Measurements from ENCODE around the gene ITM2B.
"Not testable (repeated sequence)": the region's sequence is repeated elsewhere in the genome, so short reads cannot be mapped to it uniquely, and the experiment has no call there.

Gene ITM2B

DNA sequence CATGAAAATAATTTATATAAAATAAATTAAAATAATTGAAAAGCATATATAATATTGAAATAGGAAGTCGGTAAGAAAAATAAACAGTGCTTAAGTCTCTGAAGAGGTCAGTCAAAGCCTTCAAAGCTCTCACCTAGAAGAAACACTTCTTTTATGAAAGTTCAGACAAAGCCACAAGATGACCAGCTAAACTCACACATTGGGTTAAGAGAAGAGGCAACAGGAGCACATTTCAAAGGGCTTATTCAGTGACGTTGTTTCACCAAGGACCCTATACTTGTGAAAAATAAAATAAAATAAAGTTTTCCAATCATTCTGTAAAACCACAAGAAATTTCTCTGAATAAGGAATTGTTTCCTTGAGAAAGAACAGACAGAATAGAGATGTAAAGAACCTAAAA, 2.5 kb upstream of the ITM2B start:
- DNase-seq = no peak

DNA sequence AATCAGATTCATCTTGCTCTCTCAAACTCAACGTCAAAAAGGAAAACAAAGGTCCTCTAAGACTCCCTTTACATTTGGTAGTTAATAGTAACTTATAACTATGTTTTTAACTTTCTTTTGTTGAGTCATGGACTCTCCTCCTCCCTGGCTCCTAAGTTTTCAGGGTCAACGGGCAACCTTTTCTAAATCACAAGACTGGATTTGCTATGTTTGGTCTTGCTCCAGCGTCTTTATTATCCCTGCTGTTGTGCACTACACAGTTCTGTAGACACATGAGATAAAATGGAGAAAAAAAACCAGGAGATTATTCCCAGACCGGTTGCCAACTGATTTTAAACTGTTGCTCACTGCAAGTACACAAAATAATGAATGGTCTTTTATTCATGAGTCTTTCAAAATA, 1.9 kb upstream of the ITM2B start:
- no peak for DNase-seq

DNA sequence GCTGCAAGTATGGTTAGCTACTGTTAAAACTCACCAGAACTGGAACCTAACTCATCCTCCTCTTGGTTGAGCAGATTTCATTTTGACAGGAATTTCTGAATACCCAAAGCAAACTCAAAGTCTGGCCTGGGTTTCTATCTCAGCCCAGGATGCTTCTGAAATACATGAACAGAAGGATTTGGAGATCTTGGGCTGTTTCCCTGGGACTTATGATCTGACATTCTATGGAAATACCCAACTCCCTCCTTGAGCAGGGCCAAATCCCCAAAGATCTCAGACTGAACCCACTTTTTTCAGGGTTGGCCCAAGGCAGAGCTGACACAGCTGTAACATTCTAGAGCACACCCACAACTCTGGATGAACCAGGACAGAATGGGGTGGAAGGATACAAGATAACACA, 1.1 kb upstream of the ITM2B start:
- DNase-seq = no peak

DNA sequence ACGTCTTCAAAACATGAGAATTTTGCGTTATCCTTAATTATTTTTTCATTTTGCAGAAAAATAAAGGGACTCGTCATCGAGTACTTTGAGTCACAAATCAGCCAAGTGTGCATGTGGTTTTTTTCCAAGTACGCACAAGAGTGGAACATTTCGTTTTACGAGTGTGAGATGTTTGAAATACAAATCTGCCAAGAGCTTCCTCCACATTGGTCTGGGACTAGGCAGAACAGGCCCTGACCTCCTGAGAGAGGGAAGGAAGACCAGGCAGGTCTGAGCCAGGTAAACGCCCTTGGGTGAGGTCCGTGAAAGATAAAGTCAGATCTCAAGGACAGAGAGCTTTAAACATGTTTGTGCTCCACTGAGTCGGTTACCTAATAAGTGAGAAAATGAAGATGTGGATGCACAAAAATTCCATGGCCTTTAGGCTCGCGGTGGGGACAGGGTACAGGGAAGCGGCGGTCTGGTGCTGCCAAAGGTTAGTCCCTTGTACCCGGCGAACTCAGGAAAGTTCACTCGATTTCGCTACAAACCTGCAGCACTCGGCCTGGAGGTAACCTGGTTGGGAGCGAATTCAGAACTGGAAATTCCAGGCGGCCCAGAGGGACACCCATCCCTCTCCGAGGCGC, 473 bp upstream of the ITM2B start:
- DNase-seq = no peak

DNA sequence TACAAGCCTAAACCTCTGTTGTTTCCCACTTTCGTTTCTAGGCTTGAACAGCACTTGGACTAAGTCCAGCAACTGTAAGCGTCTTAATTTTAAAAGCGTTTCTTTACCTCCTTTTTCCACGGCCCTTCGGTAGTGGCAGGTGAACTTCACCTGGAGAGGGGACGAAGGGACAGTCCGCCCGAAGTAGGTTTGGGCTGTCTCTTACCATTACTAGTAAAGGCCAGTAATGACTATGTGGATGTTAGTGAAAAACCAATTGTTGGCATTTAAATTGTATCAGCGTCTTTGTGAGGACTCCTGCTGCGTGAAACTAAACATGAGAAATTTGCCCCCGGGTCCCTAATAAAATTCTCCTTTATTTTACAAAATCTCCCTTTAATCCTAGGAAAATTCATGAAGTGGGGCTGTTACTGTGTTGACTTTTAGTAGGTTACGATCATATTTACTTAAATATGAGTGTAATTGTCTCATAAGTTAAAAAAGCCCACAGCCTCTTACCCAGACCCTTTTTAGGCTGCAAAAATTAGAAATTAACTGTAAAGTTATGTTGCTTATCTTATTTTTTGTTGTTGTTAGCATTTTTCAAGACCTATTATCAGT, 983 bp downstream of the ITM2B start:
- peak; percentile 34 for DNase-seq

DNA sequence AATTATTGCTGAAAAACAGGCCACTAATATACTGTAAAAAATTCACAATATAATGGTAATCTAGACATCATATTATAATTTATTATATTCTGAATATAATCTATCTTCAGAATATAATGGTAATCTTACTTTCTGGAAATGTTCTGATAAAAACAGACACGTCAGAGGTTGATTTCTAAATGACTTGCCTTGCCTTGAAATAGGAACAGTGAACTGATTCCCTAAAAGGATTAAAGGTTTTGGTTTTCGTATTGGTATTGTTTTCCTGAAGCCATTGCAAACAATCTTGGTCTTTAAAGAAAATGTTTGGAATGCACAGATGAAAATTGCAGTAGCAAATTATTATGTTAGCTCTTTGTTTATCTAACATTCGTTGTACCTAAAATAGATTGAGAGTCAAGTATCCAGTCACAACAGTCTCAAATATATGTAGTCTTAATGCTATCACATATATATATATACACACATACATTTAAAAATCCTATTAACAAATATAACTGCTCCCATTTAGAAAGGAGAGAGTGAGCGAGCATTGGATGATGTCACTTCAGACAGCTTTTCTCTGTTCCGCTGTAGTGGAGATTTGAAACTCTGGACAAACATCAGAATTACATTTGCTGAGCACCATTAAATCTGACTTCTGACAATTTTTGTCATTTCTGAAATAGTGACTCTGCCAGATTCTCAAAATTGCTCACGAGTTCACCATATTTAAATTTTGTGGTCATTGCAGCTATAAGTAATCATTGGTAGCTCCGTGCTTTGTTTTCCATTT, 1.7 kb downstream of the ITM2B start:
- no peak for DNase-seq

DNA sequence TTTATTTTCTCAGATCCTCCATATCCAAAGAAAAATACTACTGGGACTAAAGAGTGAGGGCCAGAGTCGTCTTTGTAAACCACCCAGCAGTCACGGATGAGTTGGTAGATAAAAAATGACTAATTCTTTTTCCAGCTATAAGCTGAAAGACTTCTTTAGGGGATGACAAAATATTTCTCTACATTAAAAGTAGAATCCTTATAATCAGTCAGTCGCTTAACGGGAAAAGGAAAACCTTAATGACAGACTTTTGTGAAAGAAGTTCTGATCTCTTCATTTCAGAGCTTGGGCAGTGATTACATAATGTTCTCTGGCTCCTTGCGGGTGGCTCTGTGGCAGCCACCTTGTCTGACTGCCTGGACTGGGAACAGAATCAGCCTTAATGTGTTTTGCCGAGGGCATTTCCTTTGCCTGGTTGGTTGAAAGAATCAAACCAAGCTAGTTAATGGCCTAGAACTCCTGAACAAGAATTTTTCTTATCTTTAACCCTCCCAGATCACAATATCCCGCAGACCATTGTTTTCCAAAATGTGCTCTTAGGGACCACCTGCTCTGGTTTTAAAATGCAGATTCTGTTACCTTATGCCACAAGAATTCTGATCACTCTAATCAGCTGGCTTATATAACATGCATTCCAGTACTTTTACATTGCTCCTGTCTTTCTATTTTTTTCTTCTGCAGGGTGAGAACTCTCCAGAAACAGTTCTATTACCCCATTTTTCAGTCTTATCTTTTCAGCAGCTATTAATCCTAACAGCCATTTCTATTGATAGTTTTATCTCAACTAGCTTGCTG, 2.5 kb downstream of the ITM2B start:
- no peak for DNase-seq

DNA sequence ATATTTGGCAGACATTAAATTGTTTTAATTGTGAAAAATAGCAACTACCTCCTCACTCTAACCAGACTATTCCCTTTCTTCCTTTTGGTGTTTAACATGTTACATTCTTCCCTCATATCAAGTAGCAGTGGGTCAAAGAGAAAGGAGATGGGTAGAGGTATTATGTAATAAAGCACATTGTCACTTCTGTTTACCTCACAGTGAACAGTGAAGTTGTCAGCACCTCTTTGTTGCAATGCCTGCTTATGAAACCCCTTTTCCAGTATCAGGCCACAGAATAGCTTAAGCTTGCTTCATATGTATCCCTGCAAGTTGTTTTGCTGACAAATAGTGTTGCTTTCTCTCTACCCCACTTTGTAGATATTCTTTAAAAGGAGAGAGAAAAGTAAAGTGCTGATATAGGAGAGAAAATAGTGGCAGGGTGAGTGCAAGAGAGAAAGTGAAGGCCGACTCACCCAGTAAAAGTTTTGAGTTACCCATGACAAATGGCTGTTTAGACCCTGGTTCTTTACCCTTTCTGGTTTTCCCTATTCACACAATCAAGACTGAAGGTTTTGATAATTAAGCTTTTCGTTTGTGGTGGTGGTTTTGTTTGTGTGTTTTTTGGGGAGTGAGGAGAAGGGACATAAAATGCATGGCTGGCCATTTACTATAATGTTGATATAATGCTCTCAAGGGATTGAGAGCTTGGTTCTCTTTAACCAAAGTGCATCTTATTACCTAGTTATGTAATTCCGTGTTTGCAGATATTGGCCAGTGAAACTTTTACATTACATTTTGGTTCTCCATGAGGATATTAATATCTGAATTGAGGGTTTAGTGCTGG, 3.7 kb downstream of the ITM2B start:
- no peak for DNase-seq

DNA sequence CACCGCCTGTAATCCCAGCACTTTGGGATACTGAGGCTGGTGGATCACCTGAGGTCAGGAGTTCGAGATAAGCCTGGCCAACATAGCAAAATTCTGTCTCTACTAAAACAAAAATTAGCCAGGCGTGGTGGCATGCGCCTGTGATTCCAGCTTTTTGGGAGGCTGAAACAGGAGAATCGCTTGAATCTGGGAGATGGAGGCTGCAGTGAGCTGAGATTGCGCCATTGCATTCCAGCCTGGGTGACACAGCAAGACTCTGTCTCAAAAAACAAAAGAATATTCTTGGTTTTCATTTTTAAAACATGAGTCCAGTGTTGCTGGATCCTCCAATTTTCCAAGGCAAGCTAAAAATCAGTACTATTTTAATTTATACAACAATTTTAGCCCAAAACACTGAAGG, 6.4 kb downstream of the ITM2B start:
- DNase-seq = not testable (repeated sequence)

DNA sequence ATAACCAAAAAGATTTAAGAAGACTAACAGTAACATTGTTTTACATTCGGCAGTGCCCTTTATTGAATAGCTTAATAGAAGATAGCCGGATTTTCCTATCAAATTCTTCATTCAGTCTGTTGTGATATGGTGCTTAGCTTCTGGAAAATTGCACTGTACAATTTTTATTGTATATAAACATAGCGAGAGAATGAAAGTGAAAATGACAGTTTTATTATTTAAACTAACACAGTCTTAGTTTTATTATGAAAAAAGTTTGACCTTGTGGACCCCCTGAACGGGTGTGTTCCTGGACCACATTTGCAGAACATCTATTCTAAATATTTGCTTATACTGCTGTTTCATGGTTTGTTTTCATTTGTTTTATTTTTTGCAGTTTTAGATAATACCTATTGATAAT, 8.6 kb downstream of the ITM2B start:
- DNase-seq = no peak

DNA sequence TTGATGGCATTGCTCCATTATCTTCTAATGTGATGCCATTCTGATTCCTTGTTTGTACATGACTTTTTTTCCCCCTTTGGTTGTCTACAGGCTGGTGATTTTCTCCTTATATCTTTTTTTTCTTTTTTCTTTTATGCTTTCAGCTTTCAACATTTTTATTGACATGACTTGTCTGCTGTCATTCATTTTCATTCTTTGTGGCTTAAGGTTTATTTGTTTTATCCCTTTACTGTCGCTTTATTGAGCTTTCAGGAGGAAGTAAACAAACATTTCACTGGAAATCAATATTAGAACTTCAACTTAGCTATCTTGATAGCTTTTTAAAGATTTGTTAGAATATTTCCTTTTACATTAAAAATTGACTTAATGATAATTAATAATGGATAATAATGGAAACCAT, 9.7 kb downstream of the ITM2B start:
- DNase-seq = no peak

DNA sequence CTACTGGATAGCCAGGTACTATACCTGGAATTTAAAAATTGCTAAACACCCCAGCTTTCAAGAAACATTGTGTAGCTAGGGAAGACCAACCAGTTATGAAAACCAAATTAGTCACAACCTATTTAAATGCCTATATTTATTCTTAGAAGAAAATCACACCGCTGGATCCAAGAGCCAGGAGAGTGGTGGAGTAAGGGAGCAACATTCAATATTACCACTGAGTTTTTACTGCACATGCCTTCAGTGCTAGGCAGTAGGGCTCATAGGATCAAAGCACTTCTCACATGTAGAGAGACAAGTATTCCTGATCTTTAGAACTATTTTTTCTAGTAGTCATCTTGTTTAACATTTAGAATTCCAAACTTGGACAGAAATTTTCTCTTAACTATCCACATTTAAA, 11.2 kb downstream of the ITM2B start:
- DNase-seq = no peak

DNA sequence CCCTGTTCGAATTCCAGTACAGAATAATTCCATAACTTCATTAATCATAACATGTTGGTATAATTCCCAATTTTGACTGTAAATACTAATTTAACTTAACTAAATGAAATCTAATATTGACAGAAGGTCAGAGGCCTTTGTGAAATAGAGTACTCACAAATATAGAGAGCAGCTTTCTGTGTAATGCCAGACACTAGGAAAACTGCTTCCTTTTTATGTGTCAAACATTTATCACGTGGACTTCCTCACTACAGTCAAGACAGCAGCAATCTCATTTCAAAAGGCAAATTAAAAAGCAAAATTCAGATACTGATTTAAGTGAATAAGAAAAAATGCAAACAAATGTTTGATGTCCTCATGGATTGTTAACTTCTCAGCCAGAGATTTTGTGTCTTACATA, 13.1 kb downstream of the ITM2B start:
- DNase-seq = no peak

DNA sequence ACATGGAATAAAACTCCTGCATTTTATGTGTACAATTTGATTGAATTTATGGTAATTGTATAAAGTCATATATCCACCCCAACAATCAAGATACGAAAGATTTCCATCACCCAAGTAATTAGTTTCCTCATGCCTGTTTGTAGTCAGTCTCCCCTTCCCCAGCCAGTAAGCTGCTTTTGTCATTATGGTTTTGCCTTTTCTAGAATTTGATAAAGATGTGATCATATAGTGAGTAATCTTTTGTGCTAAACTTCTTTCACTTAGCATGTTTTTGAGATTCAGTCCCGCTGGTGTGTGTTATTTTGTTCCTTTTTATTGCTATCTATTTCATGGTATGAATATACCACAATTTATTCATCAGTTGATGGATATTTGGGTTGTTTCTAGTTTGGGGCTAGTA, 16.0 kb downstream of the ITM2B start:
- DNase-seq = no peak

DNA sequence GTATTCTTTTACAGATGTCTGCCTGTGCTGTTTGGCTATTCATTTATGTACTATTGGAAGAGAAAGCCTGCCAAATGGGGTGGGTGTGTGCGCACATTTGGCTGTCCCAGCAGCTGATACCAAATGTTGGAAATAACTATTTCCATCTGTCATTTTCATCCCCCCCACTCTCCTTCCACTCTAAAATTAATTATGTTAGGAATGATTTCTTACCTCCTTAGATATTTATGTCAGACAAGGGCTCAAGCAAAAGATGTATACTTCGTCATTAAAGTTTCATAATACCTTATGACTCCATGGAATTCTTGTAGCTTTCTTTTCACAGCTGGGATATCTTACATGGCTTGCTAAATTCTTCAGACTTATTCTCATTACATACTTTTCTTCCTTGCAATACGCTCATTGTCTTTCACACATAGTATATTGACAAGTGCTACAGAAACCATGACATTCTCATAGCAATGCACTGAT, 18.6 kb downstream of the ITM2B start:
- no peak for DNase-seq

DNA sequence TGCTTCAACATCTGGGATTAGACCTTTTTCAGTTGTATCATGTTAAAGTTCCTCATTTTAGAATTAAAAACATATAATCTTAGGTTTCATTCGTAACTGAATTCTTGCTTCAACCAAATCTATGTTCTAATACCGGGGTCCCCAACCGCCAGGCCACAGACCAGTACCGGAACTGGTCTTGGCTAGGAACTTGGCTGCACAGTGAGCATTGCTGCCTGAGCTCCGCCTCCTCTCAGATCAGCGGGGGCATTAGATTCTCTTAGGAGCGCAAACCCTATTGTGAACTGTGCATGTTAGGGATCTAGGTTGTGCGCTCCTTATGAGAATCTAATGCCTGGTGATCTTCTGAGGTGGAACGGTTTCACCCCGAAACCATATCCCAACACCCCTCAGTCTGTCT, 19.2 kb downstream of the ITM2B start:
- DNase-seq = no peak

DNA sequence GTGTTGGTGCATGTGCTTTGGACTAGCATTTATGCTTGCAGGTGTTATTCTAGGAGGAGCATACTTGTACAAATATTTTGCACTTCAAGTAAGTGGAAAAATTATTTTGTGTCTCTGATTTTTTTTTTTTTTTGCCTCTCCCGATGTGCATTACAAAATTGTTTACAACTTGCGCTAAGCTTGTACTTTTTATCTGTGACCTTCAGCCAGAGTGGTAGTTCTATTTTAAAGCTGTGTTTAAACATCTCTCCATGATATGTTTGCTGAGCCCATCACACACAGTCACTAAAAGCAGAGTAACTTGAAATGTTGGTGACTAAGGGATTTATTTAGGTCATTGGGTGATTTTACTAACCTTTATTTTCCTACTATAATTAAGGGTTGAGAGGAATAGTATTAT, 20.8 kb downstream of the ITM2B start:
- no peak for DNase-seq

DNA sequence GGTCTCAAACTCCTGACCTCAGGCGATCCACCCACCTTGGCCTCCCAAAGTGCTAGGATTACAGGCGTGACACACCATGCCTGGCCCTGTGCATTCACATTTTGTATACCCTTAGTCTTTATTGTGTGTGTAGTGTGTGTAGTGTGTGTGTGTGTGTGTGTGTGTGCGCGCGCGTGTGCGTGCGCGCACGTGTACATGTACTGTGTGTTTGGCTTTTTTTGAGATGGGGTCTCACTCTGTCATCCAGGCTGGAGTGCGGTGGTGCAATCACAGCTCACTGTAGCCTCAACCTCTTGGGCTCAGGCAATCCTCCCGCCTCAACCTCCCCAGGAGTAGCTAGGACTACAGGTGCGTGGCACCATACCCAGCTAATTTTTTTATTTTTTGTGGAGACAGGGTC, 22.1 kb downstream of the ITM2B start:
- DNase-seq = no peak

DNA sequence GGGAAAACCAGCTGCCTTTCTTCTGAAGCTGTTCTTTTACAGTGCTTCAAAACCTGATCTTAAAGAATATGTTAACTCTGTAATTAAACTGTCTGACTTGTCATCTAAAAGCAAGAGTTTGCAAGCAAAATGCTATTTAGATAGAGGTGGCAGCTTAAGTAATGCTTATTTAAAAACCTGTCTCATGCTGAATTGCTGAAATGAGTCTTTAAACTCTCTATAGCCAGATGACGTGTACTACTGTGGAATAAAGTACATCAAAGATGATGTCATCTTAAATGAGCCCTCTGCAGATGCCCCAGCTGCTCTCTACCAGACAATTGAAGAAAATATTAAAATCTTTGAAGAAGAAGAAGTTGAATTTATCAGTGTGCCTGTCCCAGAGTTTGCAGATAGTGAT, 22.9 kb downstream of the ITM2B start:
- DNase-seq = no peak

DNA sequence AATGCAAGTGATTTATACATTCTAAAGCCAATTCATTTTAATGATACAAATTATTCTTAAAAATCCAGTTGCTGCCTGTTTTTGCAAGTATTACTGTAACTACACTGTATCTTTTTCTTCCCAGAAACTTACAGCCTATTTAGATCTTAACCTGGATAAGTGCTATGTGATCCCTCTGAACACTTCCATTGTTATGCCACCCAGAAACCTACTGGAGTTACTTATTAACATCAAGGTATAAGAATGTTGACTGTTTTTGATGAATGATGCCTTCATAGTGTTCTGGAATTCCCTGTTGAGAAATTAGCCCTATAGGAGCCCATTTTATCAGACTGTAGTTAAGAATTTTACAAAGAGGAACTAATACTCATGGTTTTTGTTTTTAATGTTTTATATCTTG, 25.0 kb downstream of the ITM2B start:
- DNase-seq = no peak

DNA sequence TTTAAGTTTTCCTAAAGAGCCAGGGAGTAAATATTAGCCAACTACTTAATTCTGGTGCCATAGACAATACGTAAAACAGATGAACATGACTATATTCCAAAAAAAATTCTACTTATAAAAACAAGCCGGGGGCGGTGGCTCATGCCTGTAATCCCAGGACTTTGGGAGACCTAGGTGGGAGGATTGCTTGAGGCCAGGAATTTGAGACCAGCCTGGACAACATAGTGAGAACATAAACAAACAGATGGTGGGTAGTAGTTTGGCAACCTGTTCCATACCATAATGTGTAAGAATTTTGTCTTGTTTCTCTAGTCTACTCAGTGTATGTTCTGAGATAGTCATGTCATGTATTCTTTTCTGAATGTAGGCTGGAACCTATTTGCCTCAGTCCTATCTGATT, 25.4 kb downstream of the ITM2B start:
- no peak for DNase-seq

DNA sequence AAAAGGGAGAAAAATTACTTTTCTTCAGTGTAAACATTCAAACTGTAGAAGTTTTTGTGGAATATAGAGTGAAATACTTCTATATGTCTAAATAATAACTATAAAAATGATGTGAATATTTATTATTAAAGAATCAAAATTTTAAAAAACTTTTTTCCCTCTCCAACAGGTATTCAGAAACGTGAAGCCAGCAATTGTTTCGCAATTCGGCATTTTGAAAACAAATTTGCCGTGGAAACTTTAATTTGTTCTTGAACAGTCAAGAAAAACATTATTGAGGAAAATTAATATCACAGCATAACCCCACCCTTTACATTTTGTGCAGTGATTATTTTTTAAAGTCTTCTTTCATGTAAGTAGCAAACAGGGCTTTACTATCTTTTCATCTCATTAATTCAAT, 28.0 kb downstream of the ITM2B start:
- no peak for DNase-seq

DNA sequence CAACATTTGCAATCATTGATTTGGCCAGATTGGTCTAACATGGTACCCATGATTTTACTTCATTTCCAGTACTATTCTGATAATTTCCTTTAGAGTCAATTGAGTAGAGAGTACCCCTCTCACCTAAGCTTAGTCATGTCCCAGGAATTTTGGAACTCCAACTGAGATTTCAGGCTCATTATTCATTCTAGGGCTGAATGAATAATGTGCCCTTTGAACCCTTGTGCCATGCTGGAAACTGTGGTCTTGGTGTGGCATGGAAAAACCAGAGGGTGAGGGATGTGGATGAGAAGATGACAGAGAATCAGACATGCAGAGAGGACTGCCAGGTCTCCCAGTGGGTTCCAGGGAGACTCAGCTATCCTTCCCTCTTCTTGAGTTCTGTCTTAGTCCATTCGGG, 30.2 kb downstream of the ITM2B start:
- DNase-seq = no peak
